HG03175 (cell line): ENCODE results near the gene RBM18.

Experiments used
- ATAC-seq: cut with Tn5 transposase; IDR thresholded peaks from one replicate; pipeline ENCODE4 v1.9.1; 2021; ENCODE audit warnings: mild to moderate bottlenecking, moderate library complexity; ENCODE audit not compliant: unreplicated experiment

RBM18 gene

DNA sequence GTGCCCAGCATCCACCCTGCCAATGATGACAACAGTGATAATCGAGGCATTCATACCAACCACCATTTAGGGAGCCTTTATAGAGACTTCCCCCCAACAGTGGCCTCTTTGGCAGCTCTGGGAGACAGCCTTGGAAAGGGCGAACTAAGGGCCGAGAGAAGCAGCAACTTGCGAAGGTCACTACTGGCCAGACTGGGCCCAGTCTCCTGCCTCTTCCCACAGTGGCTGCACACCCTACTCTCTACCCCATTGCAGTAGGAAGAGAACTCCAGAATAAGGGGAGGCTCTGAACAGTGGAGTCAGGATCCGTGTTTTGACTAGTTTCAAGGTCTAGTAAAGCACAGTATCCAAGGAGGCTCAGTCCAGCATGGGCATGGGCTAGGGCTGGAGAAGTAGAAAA, 41.2 kb downstream of the RBM18 start:
- no peak for ATAC-seq

DNA sequence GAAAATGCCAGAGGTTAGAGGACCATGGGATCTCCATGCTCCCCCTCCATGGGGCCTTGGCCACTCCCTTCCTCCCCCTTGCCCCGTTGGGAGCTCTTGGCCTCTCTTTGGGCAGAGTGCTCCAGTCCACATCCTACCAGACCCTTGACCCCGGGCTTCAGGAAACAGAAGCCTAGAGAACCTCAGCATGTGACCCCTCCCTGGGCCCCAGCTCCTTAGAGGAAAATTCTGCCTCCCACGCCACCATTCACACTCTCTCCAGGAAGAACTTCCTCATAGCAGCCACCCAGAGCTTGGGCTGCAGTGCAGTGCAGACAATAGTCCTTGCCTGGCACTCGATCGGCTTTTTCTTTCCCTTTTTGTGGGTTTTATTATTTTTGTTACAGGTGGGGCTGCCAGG, 41.8 kb downstream of the RBM18 start:
- no peak for ATAC-seq

DNA sequence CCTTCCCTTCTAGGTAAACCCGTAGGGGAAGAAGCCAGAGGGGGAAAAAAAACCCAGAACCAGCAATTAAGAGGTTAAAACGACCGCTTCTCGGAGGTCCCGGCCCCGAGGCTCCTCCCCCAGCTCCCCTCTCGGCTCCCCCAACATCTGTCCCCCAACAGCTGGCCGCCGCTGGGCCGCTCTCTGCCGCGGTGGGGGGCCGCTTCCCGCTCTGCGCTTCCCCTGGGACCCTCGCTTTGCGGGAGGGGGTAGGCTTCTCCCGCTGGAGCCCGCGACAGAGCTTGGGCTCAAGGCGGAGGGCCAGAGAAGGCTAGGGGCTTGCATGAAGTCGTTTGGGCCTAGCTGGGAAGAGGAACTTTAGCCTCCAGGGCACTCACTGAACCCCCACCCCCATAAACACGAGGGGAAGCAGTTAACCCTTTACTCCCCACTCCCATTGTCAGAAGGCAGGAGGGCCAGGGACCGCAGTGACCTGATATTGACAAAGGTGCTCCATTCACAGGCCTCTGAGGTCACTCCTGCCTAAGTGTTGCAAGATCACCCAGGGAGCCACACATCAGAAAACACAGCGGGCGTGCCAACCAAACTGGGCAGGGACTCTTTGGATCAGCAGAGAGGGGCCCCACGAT, 43.3 kb downstream of the RBM18 start:
- ATAC-seq = no peak

DNA sequence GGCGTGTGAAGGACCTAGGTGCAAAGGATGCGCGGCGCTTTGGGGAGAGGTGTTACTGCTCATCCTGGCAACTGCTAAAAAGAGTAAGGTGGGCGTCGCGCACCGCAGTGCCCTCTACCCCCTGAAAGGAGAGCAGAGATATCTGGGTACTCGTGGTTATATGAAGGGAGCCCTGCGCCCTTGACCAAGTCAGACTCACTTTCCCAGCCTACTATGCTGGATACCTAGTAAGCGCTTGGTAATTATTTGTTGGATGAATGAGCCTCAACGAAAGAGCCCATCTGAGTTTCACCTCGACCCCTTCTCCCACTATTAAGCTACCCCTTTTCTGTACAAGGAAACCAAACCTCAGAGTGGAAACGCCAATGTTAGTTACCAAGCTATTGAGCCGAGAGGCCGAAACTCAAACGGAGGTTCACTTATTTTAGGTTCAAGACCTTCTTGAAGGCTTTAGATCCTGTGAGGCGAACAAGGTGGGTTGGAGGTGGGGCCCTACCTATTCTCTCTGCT, 43.9 kb downstream of the RBM18 start:
- ATAC-seq = no peak

DNA sequence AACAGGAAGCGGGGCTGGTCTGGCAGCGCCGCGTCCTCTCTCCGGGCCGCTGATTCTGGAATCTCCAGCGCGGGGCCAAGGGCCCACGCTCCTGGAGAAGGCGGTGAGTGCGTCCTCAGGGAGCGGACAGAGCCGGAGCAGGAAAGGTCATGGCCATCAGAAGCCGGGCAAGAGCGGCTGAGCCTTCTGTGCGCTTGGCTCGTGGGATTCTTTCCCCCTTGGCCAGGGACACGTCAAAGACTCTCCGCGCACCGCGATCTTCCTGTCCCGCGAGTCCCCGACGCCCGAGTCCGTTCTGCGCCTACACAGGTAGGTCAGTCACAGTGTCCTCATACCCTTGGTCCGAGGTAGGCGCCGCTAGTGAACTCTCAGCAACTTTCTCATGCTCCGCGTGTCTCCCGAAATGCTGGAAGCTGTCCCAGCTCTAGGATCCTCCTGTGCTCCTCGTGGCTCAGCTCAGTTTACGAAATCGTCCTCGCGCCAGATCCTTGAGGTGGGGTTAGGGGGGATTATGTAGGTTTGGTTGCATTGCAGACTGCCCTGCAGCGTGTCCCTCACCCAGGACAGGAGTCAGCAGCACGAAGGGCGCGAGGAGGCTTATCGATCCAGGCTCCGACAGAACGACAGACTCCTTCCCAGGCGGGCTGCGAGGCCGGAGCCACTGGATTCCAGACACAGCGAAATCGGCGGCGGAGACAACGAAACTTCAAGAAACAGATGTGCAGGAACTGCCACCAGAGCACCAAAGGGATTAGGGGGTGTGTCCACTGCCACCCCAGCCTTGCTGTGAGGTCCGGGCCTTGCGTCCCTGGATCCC, 44.6 kb downstream of the RBM18 start:
- ATAC-seq = no peak

DNA sequence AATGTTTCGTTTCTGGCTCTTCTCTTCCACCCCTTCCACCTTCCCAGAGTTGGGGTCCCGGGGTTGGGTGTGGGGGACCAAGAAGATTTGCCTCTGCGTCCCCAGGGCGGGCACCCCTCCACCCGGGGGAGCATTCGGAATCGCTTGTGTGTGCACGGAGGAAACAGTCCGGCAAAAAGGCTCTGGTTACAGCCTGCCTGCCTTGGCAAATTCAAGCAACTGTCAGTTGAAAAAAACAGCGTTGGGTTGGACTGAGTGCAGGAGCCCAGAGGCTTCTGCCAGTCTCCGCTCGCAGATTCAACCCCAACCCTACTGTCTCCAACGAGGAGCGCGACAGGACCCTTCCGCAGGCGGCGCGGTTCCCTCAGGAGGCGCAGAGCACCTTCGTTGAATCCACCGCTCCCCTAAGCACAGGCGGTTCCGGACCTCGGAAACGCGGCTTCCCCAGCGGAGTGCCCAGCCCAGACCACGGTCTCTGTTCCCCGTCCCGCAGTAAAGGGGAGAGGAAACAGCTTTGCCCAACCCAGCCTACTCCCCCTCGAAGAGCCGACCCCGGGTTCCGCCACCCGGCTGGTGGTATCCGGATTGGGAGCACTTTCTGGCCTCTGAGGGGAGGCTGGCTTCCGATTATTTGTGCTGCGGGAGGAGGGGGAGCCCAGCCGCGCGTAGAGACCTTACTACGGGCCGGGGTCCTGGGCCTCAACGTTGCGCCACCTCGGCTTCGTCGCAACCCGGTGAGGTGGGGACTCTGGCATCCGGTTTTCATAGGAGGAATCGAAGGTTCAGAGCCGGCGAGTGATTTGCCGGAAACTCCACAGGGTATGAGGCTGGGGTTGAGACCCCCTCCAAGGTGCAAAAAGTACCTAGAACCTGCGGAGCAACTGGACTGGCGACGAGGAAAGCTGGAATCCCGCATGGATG, 45.4 kb downstream of the RBM18 start:
- no peak for ATAC-seq

DNA sequence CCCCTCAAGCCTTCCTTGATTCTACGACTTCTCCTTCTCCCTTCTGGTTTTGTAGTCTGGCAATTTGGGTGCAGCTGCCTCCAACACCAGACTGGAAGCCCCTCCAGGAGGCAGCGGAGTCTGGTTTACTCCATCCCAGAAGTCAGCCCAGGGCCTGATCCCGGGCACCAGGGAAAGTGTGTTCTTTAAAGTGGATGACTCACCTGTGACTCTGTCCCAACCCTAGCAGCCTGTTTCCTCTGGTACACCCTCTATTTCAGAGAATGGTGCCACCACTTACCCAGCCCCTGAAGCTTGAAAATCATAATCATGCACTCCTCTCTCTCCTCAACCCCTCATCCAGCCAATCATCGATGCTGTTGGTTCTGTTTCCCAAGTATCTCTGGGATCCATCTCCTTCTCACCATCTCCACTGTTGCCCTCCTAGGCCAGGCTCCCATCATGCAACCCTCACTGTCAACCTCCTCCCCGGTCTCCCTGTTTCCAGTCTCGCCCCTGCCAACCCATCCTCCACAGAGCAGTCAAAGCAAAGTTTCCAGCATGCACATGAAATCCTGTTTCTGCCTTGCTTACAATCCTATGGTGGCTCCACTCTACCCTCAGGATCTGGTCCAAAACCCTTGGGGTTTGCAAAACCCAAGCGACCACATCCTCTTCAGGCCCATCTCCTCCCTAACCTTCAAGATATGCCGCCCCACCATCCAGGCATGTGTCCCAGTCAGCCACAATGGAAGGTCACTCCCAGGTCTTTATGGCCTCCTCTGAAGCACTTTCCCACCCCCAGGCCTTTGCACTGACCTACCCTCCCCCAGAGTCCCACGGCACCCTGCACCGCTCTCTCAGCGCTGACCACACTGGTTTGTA, 46.3 kb downstream of the RBM18 start:
- no peak for ATAC-seq

DNA sequence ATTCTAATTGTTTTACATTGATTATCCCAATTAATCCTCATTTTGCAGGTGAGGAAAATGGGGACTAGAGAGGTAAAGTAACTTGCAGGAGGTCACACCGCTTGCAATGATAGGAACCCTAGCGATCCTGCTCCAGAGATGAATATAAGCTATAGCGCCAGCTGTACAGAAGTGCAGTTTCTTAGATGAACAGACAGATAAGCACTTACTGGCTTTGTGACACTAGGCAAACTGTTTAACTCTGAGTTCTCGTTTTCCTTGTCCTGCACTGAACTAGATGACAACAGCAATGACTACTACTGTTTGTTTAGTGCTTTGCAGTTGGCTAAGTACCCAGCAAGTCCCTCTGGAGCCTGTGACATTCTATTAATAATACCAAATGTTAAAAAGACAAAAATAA, 47.0 kb downstream of the RBM18 start:
- ATAC-seq = no peak

DNA sequence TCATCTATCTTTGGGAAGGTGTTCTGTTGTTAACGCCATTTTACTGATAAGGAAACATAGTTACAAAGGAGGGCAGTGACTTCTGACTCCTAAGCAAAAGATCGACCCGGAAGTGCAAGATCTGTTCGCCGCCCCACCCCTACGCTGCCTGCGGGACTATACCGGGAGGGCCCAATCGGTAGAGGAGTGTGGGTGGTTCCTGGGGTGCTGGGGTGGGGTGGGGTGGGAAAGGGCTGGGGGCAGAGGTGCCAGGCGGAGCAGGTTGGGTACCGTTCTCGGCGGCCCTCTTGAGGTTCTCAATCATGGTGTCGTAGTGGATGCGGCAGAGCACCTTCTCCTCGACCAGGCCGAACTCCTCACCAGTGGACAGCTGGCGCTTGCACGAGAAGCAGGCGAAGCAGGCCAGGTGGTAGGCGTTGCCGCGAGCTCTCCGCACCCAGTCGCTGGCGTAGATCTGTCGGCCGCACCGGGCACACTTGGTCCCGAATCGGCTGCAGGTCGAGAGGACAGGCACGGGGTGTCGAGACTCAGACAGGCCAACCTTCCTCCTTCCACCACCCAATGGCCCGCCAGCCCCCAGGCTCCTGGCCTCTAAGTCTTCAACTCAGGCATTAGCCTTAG, 47.7 kb downstream of the RBM18 start:
- ATAC-seq = no peak

DNA sequence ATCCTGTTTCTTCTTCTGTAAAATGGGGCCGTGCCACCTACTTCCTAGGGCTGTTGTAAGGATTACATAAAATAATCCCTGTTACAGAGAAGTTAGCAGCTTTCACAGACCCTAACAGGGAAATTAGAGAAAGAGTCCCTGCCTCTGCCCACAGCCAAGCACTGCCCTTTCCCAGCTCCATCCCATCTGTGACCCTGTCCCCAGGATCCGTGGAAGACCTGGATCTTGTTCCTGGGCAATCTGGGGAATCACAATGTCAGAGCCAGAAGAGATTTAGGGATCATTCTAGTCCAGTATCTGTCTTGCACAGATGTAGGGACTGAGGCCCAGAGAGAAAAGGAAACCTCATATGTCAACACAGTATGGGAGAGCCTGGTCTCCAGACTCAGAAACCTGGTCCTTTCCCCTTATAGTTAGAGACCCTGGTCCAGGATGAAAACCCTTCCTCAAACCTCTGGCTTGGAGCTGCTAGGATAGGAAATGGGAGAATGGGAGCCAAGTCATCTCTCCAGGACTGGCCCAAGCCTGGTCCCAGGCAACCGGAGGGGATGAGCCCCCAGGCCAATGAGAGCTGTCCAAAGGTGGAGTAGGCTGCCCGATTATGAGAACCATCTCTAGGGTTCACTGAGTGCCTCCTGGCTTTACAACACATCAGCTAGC, 48.4 kb downstream of the RBM18 start:
- ATAC-seq = no peak

DNA sequence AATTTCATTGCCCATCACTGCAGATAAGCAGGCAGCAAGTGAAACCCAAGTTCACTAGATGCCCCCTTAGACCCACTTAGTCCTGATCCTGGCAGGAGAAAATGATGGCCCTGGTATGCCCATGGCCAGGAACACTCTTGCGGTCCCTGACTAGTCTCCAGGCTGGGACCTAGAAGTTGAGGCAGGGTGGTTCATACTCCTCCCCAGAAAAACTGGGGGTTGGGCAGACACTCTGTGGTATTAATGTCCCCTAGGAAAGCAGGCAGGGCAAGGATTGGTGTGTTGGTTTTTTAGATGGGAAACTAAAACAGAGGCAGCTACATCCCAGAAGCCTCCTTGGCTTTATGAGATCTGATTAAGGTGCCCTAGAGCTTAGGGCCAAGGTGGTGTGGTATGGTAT, 49.0 kb downstream of the RBM18 start:
- no peak for ATAC-seq

DNA sequence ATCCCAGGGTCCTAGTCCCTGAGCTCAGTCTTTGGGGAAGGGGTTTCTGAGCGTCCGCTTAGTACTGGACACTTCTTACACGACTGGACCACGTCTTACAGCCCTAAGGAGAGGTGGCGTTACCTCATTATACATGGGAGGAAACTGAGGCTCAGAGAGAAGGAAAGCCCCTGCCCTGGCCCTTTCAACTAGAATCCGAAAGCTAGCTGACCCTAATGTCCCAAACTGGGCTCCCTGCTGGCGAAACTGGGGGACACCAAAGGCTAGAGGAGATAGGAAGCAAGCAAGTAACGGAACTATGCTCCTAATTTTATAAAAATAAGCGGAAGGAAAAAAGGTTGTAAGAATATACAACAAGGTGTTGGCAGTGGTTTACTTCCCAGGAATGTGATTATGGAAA, 50.1 kb downstream of the RBM18 start:
- ATAC-seq = no peak

DNA sequence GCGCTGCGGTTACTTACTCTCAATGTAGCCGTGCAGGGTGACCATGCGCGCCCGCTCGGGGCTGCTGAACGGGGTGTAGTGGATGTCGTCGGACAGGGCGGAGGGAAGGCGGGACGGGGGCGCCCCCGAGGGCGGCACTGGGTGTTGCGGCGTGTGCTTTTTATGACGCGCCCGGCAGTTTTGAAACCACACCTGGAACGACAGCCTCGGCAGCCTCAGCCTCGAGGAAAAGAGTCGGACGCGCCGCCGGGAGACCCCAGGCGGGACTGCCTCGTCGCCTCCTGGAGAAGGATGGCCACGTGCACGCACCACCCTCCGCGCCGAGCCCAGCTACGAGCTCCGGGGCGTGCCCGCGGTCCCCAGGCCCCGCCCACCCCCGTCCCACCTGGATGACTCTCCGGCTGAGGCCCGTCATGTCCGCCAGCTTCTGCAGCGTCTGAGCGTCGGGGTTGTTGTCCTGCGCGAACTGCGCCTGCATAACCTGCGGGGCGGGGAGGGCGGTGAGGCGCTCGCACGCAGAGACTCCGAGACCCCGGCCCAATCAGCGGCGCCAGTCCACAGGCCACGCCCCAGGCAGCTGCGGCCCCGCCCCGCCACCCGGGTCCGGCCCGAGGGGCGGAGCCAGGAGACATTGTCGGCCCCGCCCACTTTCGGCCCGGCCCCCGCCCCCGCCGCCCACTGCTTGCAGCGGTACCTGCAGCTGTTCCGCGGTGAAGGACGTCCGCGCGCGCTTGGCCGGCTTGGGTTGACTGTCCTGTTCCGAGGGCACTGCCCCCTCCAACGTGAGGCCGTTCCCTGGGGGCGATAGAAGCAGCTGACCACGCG, 50.8 kb downstream of the RBM18 start:
- ATAC-seq = peak; percentile 45

DNA sequence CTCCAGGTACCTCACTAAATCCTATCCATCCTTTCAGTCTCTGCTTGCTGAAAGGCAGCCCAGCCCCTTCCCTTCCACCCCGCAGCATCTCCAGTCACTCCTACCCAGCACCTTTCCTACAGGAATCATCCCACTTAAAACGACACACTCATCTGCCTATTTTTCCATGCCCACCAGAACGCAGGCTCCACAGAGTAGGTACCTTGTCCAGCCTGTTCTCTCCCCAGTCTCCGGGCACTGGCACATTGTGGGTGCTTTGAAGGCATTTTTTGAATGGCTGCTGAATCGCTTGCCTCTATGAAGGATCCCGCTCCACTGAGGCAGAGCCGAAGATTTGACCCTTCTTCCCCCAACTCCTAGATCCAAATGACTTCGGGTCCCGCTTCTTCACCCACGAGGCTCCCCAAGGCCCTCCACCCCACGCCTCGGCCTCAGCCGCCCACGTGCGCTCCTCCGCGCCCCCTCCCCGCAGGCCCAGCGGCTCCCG, 51.5 kb downstream of the RBM18 start:
- no peak for ATAC-seq

DNA sequence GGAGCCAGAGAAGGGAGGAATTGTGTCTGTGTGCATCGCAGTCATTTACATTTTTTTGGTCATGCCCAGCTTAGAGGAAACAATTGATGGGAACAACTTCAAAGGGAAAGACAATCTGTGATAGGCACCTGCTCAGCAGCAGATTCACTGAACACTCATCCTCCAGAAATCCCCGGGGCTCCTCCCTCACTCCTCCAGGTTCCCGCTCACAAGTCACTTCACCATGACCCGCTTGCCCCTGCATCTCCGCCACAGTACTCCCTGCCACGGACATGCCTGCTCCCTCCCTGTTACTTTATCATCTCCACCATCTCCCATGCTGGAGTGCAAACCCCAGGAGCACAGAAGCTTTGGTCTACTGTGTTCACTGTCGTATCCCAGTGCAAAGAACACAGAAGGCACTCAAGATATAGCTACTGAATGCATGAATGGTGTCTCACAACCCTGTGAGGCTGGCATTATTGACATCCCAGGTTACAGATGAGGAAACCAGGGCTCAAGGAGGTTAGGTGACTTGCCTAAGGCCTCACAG, 52.1 kb downstream of the RBM18 start:
- ATAC-seq = no peak

DNA sequence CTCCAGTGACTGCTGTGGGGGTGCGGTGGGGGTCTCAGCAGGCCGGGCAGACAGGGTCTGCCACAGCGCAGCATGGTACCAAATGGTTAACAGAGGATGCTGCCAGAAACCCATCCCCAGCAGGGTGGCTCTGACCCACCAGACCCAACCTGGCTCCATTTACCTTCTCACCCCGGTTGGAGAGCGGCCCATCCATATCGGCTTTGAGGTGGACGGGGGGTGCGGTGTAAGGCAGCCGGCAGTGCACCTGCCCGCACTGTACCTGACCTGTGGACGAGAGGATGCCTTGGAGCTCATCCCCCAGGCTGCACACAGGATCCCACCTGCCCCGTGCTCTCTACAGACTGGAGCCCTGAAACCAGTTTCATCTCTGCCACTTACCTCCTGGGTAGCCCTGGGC, 55.2 kb downstream of the RBM18 start:
- no peak for ATAC-seq

DNA sequence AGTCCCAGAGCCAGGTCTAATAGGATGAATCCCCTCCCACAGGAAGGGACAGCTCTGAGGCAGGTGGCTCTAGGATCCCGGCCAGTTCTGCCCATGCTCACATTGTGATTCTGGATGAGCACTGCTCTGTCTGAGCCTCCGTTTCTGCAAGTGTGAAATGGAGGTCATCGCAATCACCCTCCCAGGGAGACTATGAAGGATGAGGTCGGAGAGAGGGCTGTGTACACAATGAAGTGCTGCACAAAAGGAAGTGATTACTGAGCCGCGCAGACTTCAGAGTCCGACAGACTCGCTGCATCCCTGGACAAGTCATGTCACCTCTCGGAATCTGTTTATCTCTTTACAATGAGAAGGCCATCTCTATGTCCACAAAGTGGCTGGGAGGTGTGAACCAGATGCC, 57.5 kb downstream of the RBM18 start:
- ATAC-seq = no peak
